Measurements from ENCODE around the gene TMCO4. TPM values are rescaled to one million over a fixed set of nuclear protein-coding genes. Genes with fewer than 3 reads are reported as not detected.

The TMCO4 gene
- total and polyA plus RNA-seq, 7 donors = 16.3 to 25.1 (median 21.9) TPM

DNA sequence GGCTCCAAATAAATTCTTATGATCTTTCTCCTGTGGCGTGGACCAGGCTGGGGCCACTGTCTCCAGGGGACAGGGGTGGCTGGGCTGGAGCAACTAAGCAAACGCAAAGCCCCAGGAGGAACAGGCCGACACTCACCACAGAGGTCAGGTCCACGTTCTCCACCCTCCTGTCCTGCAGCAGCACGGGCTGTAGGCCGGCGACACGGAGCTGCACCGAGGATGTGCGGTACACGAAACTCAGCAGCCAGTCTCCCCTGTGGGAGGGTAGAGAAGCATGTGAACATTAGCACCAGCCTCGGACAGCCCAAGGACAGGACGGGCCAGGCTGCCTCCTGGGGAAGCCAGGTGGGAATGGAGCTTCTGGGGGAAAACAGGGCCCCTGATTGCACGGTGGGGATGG is 105.4 kb downstream of the TMCO4 start:
- Histone ChIP-seq H3K9me3 (no peaks in the 10 kb centered on the region), H3K27me3 (no peaks in the 10 kb centered on the region), H3K27ac (no peak overlapping the region), H3K36me3 (peaks cover 0 to 73% (median 5%) of the 10 kb centered on the region in 4 donors), H3K4me1 (no peaks in the 10 kb centered on the region), H3K4me3 (no peak overlapping the region)
- TF ChIP-seq POLR2AphosphoS5 (IDR thresholded peaks at IDR 0.05) (no peak), EP300 (IDR thresholded peaks at IDR 0.05) (no peak), POLR2A (IDR thresholded peaks at IDR 0.05) (no peak)
- TF ChIP-seq, protein P1, sequence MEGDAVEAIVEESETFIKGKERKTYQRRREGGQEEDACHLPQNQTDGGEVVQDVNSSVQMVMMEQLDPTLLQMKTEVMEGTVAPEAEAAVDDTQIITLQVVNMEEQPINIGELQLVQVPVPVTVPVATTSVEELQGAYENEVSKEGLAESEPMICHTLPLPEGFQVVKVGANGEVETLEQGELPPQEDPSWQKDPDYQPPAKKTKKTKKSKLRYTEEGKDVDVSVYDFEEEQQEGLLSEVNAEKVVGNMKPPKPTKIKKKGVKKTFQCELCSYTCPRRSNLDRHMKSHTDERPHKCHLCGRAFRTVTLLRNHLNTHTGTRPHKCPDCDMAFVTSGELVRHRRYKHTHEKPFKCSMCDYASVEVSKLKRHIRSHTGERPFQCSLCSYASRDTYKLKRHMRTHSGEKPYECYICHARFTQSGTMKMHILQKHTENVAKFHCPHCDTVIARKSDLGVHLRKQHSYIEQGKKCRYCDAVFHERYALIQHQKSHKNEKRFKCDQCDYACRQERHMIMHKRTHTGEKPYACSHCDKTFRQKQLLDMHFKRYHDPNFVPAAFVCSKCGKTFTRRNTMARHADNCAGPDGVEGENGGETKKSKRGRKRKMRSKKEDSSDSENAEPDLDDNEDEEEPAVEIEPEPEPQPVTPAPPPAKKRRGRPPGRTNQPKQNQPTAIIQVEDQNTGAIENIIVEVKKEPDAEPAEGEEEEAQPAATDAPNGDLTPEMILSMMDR (IDR thresholded peaks at IDR 0.05) = no peak
- intact Hi-C loops (cut with DNase I) = no loop called here
- 89 to 90% methylated on average over 14 of the region's 14 CpGs for WGBS, 2 donors
- no peak for DNase-seq

DNA sequence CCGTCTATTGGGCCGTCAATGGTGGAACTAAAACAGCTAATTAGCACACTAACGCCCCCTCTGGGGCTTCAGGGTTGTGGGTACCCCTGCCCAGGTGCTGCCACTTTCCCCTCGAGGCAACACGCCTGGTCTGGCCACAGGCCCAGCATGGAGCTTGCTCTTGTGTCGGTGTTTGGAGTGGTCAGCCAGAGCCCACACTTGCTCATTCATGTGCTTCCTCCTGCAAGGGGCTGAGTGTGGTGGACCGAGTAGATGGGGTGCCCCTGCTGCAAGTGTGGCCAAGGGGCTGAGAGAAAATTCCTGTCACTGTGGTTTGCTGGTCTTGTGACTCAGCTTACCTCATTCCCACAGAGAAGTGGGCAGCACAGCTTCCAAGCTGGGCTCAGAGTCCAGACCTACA is 109.4 kb downstream of the TMCO4 start:
- Histone ChIP-seq H3K9me3 (no peaks in the 10 kb centered on the region), H3K27me3 (no peaks in the 10 kb centered on the region), H3K4me3 (no peak overlapping the region), H3K36me3 (peaks cover 0 to 73% (median 5%) of the 10 kb centered on the region in 4 donors), H3K27ac (no peak overlapping the region), H3K4me1 (no peaks in the 10 kb centered on the region)
- 90 to 91% methylated on average over 7 of the region's 7 CpGs for WGBS, 2 donors
- intact Hi-C loops (cut with DNase I) = no loop called here
- no peak for DNase-seq
- TF ChIP-seq, protein P1 (IDR thresholded peaks at IDR 0.05) = no peak
- no peak for TF ChIP-seq POLR2AphosphoS5 (IDR thresholded peaks at IDR 0.05)

DNA sequence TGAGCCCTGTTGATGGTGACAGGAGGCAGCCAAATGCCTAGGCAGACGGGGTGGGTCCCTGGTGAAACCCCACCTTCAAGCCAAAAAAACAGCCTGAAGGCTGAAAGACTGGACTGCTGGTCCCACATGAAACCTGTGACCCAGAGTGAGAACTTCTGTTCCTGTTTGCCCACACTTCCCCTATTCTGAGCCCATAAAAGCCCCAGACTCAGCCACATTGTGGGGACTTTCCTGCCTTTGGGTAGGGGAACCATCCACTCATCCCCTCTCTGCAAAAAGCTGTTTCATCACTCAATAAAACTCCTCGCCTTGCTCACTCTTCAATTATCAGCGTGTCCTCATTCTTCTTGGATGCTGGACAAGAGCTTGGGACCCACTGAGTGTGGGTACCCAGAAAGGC is 109.9 kb downstream of the TMCO4 start:
- Histone ChIP-seq H3K27me3 (no peaks in the 10 kb centered on the region), H3K4me1 (no peaks in the 10 kb centered on the region), H3K4me3 (no peak overlapping the region), H3K9me3 (no peaks in the 10 kb centered on the region), H3K27ac (no peak overlapping the region), H3K36me3 (peaks cover 0 to 73% (median 5%) of the 10 kb centered on the region in 4 donors)
- WGBS, 2 donors = 88 to 97% methylated on average over 3 of the region's 3 CpGs
- intact Hi-C loops (cut with DNase I) = no loop called here
- no peak for TF ChIP-seq EP300 (IDR thresholded peaks at IDR 0.05)
- TF ChIP-seq, protein P1 (IDR thresholded peaks at IDR 0.05) = no peak
- TF ChIP-seq POLR2AphosphoS5 (IDR thresholded peaks at IDR 0.05) = no peak
- no peak for TF ChIP-seq POLR2A (IDR thresholded peaks at IDR 0.05)
- no peak for DNase-seq

DNA sequence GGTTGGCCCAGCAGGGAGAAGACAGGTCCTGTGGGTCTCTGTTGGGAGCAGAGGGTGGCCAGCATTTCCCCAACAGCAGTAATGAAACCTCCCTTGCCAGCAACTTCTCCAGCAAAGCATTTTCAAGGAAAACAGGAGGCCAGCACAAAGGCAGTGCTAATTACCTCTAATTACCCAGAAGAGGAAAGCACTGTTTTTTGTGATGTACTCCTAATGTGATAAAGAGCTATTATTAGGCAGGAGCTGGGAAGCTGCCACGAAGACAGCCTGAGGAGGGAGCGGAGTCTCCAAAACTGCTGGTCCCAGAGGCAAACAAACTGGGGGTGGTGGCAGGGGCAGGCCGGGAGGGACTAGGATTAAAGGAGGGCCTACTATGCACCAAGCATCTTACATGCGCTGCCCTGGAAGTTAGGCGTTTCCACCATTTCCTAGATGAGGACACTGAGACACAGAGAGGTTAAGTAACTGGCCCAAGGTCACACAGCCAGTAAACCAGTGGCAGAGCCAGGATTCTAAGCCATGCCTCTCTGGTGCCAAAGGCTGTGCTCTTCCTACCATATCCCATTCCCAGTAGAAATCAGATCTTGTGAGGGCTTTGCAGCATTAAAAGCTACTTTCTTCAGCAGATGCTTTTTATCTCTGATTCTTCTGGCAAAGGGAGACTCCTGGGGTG is 110.5 kb downstream of the TMCO4 start:
- no peak for DNase-seq
- intact Hi-C loops (cut with DNase I) = no loop called here
- Histone ChIP-seq H3K27ac (no peak overlapping the region), H3K4me3 (no peak overlapping the region), H3K36me3 (peaks cover 0 to 71% (median 4%) of the 10 kb centered on the region in 4 donors), H3K4me1 (no peaks in the 10 kb centered on the region), H3K27me3 (no peaks in the 10 kb centered on the region), H3K9me3 (no peaks in the 10 kb centered on the region)
- TF ChIP-seq EP300 (IDR thresholded peaks at IDR 0.05) (no peak), POLR2AphosphoS5 (IDR thresholded peaks at IDR 0.05) (no peak)
- TF ChIP-seq, protein P1 (IDR thresholded peaks at IDR 0.05) = no peak
- 93 to 95% methylated on average over 5 of the region's 5 CpGs for WGBS, 2 donors

Measured in sigmoid colon (tissue), 7 donors.